PC-3 (cell line): Measurements from ENCODE around the gene JMJD7.

ENCODE experiments used
- EZH2 ChIP-seq: fragments of 300-600 bp; sonication (generic); IDR thresholded peaks from one replicate; pipeline ENCODE4 v1.6.1; 2017; ENCODE audit warnings: antibody characterized with exemption, mild to moderate bottlenecking, low read length; ENCODE audit not compliant: unreplicated experiment
- EZH2phosphoT487 ChIP-seq: fragments of 300-600 bp; sonication (generic); IDR thresholded peaks from 2 replicates; pipeline ENCODE4 v1.6.1; 2018; ENCODE audit warnings: mild to moderate bottlenecking, antibody characterized with exemption, low read length, borderline replicate concordance
- TF ChIP-seq, protein P1 (sequence below): fragments of 300-600 bp; sonication (generic); conservative IDR thresholded peaks from 2 replicates; pipeline ENCODE4 v1.5.1; 2017; ENCODE audit warnings: antibody characterized with exemption, low read depth, mild to moderate bottlenecking, low read length

GRCh38 chr15:41779662-41780157 lies 48.2 kb upstream of the JMJD7 start:
- TF ChIP-seq, protein P1, sequence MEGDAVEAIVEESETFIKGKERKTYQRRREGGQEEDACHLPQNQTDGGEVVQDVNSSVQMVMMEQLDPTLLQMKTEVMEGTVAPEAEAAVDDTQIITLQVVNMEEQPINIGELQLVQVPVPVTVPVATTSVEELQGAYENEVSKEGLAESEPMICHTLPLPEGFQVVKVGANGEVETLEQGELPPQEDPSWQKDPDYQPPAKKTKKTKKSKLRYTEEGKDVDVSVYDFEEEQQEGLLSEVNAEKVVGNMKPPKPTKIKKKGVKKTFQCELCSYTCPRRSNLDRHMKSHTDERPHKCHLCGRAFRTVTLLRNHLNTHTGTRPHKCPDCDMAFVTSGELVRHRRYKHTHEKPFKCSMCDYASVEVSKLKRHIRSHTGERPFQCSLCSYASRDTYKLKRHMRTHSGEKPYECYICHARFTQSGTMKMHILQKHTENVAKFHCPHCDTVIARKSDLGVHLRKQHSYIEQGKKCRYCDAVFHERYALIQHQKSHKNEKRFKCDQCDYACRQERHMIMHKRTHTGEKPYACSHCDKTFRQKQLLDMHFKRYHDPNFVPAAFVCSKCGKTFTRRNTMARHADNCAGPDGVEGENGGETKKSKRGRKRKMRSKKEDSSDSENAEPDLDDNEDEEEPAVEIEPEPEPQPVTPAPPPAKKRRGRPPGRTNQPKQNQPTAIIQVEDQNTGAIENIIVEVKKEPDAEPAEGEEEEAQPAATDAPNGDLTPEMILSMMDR, result no peak
- TF ChIP-seq EZH2 (no peak), EZH2phosphoT487 (no peak)
